H1 (cell line): ENCODE results near the gene ABI3BP. TPM values are rescaled to one million over a fixed set of nuclear protein-coding genes. Genes with fewer than 3 reads are reported as not detected.

Source experiments
- CTCF ChIA-PET: fragments of 300-600 bp; sonication (Branson Sonifier 250); formaldehyde crosslinking; loops from one replicate; lab custom pipeline; 2021; ENCODE audit not compliant: partially characterized antibody; lab: Charles Lee
- POLR2A ChIA-PET: fragments of 300-600 bp; sonication (Branson Sonifier 250); formaldehyde crosslinking; loops from one replicate; lab custom pipeline; 2021; ENCODE audit warnings: inconsistent platforms; ENCODE audit not compliant: partially characterized antibody; lab: Charles Lee
- DNase-seq, 2 experiments: peaks; one replicate each; pipeline versions ENCODE4 v3.0.0 to v3.0.0-alpha.2; 2010 to 2022; ENCODE audit warnings: low spot score in 2 of 2, low read depth in 1 of 2, mixed read lengths in 1 of 2
- FAIRE-seq: peaks from 2 replicates; lab custom pipeline; 2011; peaks lifted over from hg19 to GRCh38; lab: Jason Lieb, UNC
- H2AFZ ChIP-seq: 2 replicates; pipeline ENCODE4 v1.8.1; 2012; ENCODE audit warnings: low read length, inconsistent platforms
- H2AK5ac ChIP-seq: 2 replicates; pipeline ENCODE4 v1.6.1; 2013; ENCODE audit warnings: low read depth, low read length
- H2BK120ac ChIP-seq: replicated peaks from 2 replicates; pipeline ENCODE3; 2013; ENCODE audit warnings: low read depth, low read length, inconsistent platforms
- H2BK12ac ChIP-seq: 2 replicates; pipeline ENCODE4 v1.6.1; 2013; ENCODE audit warnings: low read depth, low read length
- H2BK15ac ChIP-seq: 2 replicates; pipeline ENCODE4 v1.6.1; 2013; ENCODE audit warnings: low read length
- H2BK20ac ChIP-seq: 2 replicates; pipeline ENCODE4 v1.6.1; 2013; ENCODE audit warnings: low read length
- H2BK5ac ChIP-seq: 2 replicates; pipeline ENCODE4 v1.6.1; 2013; ENCODE audit warnings: low read depth, low read length
- H3K14ac ChIP-seq: 2 replicates; pipeline ENCODE4 v1.6.1; 2013; ENCODE audit warnings: inconsistent platforms; ENCODE audit not compliant: insufficient read length
- H3K18ac ChIP-seq: 2 replicates; pipeline ENCODE4 v1.6.1; 2013; ENCODE audit warnings: low read length; ENCODE audit errors: extremely low read depth
- H3K23ac ChIP-seq: 2 replicates; pipeline ENCODE4 v1.6.1; 2013; ENCODE audit warnings: inconsistent platforms; ENCODE audit not compliant: insufficient read length
- H3K23me2 ChIP-seq: 2 replicates; pipeline ENCODE4 v1.6.1; 2013; ENCODE audit warnings: low read depth, low read length
- H3K27ac ChIP-seq: 2 replicates; pipeline ENCODE4 v1.6.1; 2011; ENCODE audit warnings: low read depth, low read length, inconsistent platforms
- H3K27me3 ChIP-seq, 4 experiments: replicated peaks in 1 of 4; 1 replicate in 1 of 4; 2 replicates in 3 of 4; pipeline versions ENCODE4 v1.6.1 to v1.8.1; 2011 to 2013; ENCODE audit warnings: low read length in 3 of 4, mild to moderate bottlenecking in 3 of 4, inconsistent platforms in 2 of 4, mixed read lengths in 2 of 4, moderate library complexity in 1 of 4; ENCODE audit not compliant: control insufficient read depth in 3 of 4, insufficient read depth in 3 of 4; ENCODE audit errors: extremely low read depth in 1 of 4
- H3K36me3 ChIP-seq, 4 experiments: 2 replicates each; pipeline versions ENCODE4 v1.6.1 to v1.8.1; 2011 to 2013; ENCODE audit warnings: mild to moderate bottlenecking in 4 of 4, low read length in 3 of 4, moderate library complexity in 2 of 4, control low read depth in 1 of 4, inconsistent platforms in 1 of 4; ENCODE audit not compliant: insufficient read depth in 4 of 4, control insufficient read depth in 2 of 4
- H3K4ac ChIP-seq: replicated peaks from 2 replicates; pipeline ENCODE3; 2013; ENCODE audit warnings: low read length, low read depth, mixed read lengths, inconsistent platforms; ENCODE audit not compliant: insufficient read length
- H3K4me1 ChIP-seq, 4 experiments: replicated peaks in 1 of 4; 1 replicate in 1 of 4; 2 replicates in 3 of 4; pipeline versions ENCODE4 v1.6.1 to v1.8.1; 2011 to 2013; ENCODE audit warnings: low read length in 3 of 4, inconsistent platforms in 2 of 4, mixed read lengths in 1 of 4; ENCODE audit not compliant: insufficient read depth in 4 of 4, control insufficient read depth in 3 of 4
- H3K4me2 ChIP-seq, 2 experiments: 2 replicates each; pipeline versions ENCODE4 v1.6.1 to v1.8.1; 2011 to 2013; ENCODE audit warnings: low read depth in 2 of 2, low read length in 2 of 2, control low read depth in 1 of 2, inconsistent platforms in 1 of 2, mild to moderate bottlenecking in 1 of 2; ENCODE audit not compliant: insufficient read depth in 1 of 2
- H3K4me3 ChIP-seq, 4 experiments: fragments of 200-600, 300-600 bp in 1 of 4; sonication (generic), shearing (Covaris generic), sonication (Bioruptor Twin) in 1 of 4; 2 replicates each; pipeline versions ENCODE4 v1.5.1 to v1.8.1; 2011 to 2016; ENCODE audit warnings: low read length in 4 of 4, low read depth in 3 of 4, control low read depth in 2 of 4, inconsistent platforms in 2 of 4, mild to moderate bottlenecking in 2 of 4, mixed read lengths in 1 of 4, moderate library complexity in 1 of 4; ENCODE audit not compliant: insufficient read depth in 2 of 4; ENCODE audit errors: extremely low read depth in 1 of 4
- H3K56ac ChIP-seq: replicated peaks from 2 replicates; pipeline ENCODE3; 2013; ENCODE audit warnings: low read depth, mild to moderate bottlenecking, mixed read lengths, low read length, inconsistent platforms; ENCODE audit not compliant: insufficient read length
- H3K79me1 ChIP-seq: 2 replicates; pipeline ENCODE4 v1.6.1; 2013; ENCODE audit warnings: low read depth, low read length, control low read depth
- H3K79me2 ChIP-seq, 2 experiments: 2 replicates each; pipeline versions ENCODE4 v1.6.1 to v1.8.1; 2012 to 2013; ENCODE audit warnings: low read length in 2 of 2, mild to moderate bottlenecking in 2 of 2, inconsistent platforms in 1 of 2; ENCODE audit not compliant: insufficient read depth in 2 of 2, control insufficient read depth in 1 of 2
- H3K9ac ChIP-seq, 4 experiments: replicated peaks in 1 of 4; 1 replicate in 1 of 4; 2 replicates in 3 of 4; pipeline versions ENCODE4 v1.6.1 to v1.8.1; 2011 to 2013; ENCODE audit warnings: low read depth in 3 of 4, low read length in 3 of 4, control low read depth in 2 of 4, mild to moderate bottlenecking in 2 of 4, moderate library complexity in 2 of 4, inconsistent platforms in 1 of 4; ENCODE audit errors: extremely low read depth in 1 of 4
- H3K9me3 ChIP-seq, 2 experiments: 2 replicates each; pipeline versions ENCODE4 v1.6.1 to v1.8.1; 2012 to 2013; ENCODE audit warnings: mild to moderate bottlenecking in 2 of 2, moderate library complexity in 2 of 2, control low read depth in 1 of 2, inconsistent platforms in 1 of 2, low read depth in 1 of 2, low read length in 1 of 2, mixed read lengths in 1 of 2; ENCODE audit not compliant: insufficient read depth in 2 of 2
- H4K20me1 ChIP-seq, 2 experiments: replicated peaks in 1 of 2; 2 replicates each; pipeline versions ENCODE3 to v1.8.1; 2011 to 2013; ENCODE audit warnings: inconsistent platforms in 2 of 2, low read length in 2 of 2, mild to moderate bottlenecking in 1 of 2; ENCODE audit not compliant: insufficient read depth in 2 of 2, control insufficient read depth in 1 of 2
- H4K5ac ChIP-seq: 2 replicates; pipeline ENCODE4 v1.6.1; 2013; ENCODE audit warnings: low read length, low read depth, mixed read lengths, inconsistent platforms; ENCODE audit not compliant: insufficient read length
- H4K8ac ChIP-seq: 2 replicates; pipeline ENCODE4 v1.8.0; 2013; ENCODE audit warnings: mild to moderate bottlenecking, moderate library complexity, low read length, inconsistent platforms; ENCODE audit not compliant: insufficient read depth; ENCODE audit errors: extremely low read depth
- H4K91ac ChIP-seq: replicated peaks from 2 replicates; pipeline ENCODE3; 2013; ENCODE audit warnings: low read length, mixed read lengths, inconsistent platforms; ENCODE audit not compliant: insufficient read length
- CBX5 ChIP-seq: fragments of 300-800, 300-1000 bp; sonication (generic); IDR thresholded peaks from 2 replicates; pipeline ENCODE4 v1.7.1; 2016; ENCODE audit warnings: antibody characterized with exemption, low read length, low read depth
- EGR1 ChIP-seq: IDR thresholded peaks from 2 replicates; pipeline ENCODE4 v1.6.1; 2011; ENCODE audit warnings: low read depth, low read length, borderline replicate concordance
- EZH2 ChIP-seq: fragments of 200-600 bp; sonication (generic); IDR thresholded peaks from 2 replicates; pipeline ENCODE4 v1.7.1; 2012; ENCODE audit warnings: low read depth, mild to moderate bottlenecking, moderate library complexity, low read length, inconsistent platforms; ENCODE audit not compliant: severe bottlenecking
- KDM5A ChIP-seq: fragments of 200-600 bp; IDR thresholded peaks from 2 replicates; pipeline ENCODE4 v1.7.1; 2012; ENCODE audit warnings: mild to moderate bottlenecking, low read length, inconsistent platforms, mixed read lengths
- SRF ChIP-seq: IDR thresholded peaks from 2 replicates; pipeline ENCODE4 v1.6.1; 2011; ENCODE audit warnings: mild to moderate bottlenecking, low read depth, low read length, moderate library complexity
- YY1 ChIP-seq: IDR thresholded peaks from 2 replicates; pipeline ENCODE4 v1.6.1; 2011; ENCODE audit warnings: low read depth, mild to moderate bottlenecking, low read length
- WGBS, 2 experiments: shearing (Covaris generic) in 1 of 2; methylation state at CpG; one replicate each; pipeline versions ENCODE4 v1.1.6 to v1.1.7; 2013 to 2015; ENCODE audit warnings: low lambda C conversion rate in 2 of 2, mixed read lengths in 2 of 2, inconsistent platforms in 1 of 2, low coverage in 1 of 2, missing lambda C conversion rate in 1 of 2; ENCODE audit not compliant: insufficient replicate concordance in 2 of 2, insufficient coverage in 1 of 2, insufficient read length in 1 of 2; ENCODE audit errors: extremely low coverage in 1 of 2, missing lambda C conversion rate in 1 of 2; 5-methylcytosine and 5-hydroxymethylcytosine counted together
- polyA plus RNA-seq, 7 experiments: library from polyadenylated mRNA; depleted of rRNA in 3 of 7; stranded (reverse) in 5 of 7; unstranded in 2 of 7; fragments of >200 nt in 5 of 7; fragments of 200-250 nt in 2 of 7; gene quantifications; 1 replicate in 5 of 7; 2 replicates in 1 of 7; 4 replicates in 1 of 7; pipeline versions ENCODE4 v1.2.1 to v1.2.3, GENCODE V29; 2011 to 2013; ENCODE audit warnings: missing spikeins in 2 of 7, mixed read lengths in 2 of 7
- total RNA-seq: library from RNA; stranded (reverse); fragmentation: NEBNext Ultra II Directional; extraction: Animal tissue kit (Norgen Biotek cat#: 25700); gene quantifications from 2 replicates; pipeline ENCODE4 v1.2.1, GENCODE V29; 2021

The ABI3BP gene
- total and polyA plus RNA-seq, 2 of the 8 experiments (the other 6 are each of a cell fraction or from before 2014, with no cell fraction given): 0.08 to 0.32 TPM

GRCh38 chr3:100703865-100704264, 289.4 kb downstream of the ABI3BP start:
- H3K27me3 ChIP-seq: peaks cover 1 to 25% (median 11%) of the 10 kb centered on the region in 4 experiments; a peak in 6 of 7 replicates
- no peaks in the 10 kb centered on the region for H3K79me1 ChIP-seq
- ChIA-PET POLR2A (no interaction called here), CTCF (interaction anchor here (0.8 kb wide), 1 partner anchor 242 kb away, joined by 3 read pairs; no protein-coding TSS in a partner anchor)
- WGBS, 2 experiments: 92% methylated on average over 4 of the region's 4 CpGs; no CpG with 5 or more reads in 1 of the 2 experiments
- no peak overlapping the region for H3K4ac ChIP-seq
- H3K23ac ChIP-seq: no peak overlapping the region
- no peak overlapping the region for H2BK5ac ChIP-seq
- H4K8ac ChIP-seq: no peak overlapping the region
- H4K91ac ChIP-seq: no peak overlapping the region
- H3K4me2 ChIP-seq: no peak overlapping the region
- no peak overlapping the region for H2AK5ac ChIP-seq
- H3K9ac ChIP-seq: no peak overlapping the region
- no peak overlapping the region for H3K4me3 ChIP-seq
- no peaks in the 10 kb centered on the region for H3K79me2 ChIP-seq
- FAIRE-seq: no peak
- H4K20me1 ChIP-seq: no peaks in the 10 kb centered on the region
- no peaks in the 10 kb centered on the region for H3K36me3 ChIP-seq
- no peak overlapping the region for H2BK120ac ChIP-seq
- no peak overlapping the region for H2BK12ac ChIP-seq
- H2BK15ac ChIP-seq: no peak overlapping the region
- H3K23me2 ChIP-seq: peaks cover 1% of the 10 kb centered on the region; the same call in 1 of the 2 replicates
- no peak overlapping the region for H3K14ac ChIP-seq
- no peak overlapping the region for H2AFZ ChIP-seq
- H2BK20ac ChIP-seq: no peak overlapping the region
- DNase-seq: no peak
- no peak overlapping the region for H4K5ac ChIP-seq
- no peak overlapping the region for H3K18ac ChIP-seq
- H3K4me1 ChIP-seq: no peaks in the 10 kb centered on the region
- no peak overlapping the region for H3K56ac ChIP-seq
- H3K9me3 ChIP-seq: no peaks in the 10 kb centered on the region
- H3K27ac ChIP-seq: no peak overlapping the region
- no peak for TF ChIP-seq KDM5A
- no peak for TF ChIP-seq CBX5
- TF ChIP-seq YY1: no peak
- no peak for TF ChIP-seq EGR1
- TF ChIP-seq SRF: no peak
- TF ChIP-seq EZH2: no peak
